Right lobe of liver (tissue), 4 donors: ENCODE data around the gene COL19A1.

Experiments
- POLR2A ChIP-seq: fragments of 450-650 bp; IDR thresholded peaks from one replicate; pipeline ENCODE4 v1.6.1; 2017; ENCODE audit warnings: antibody characterized with exemption, mild to moderate bottlenecking
- TF ChIP-seq, protein P1 (sequence below), 4 donors: fragments of 200-600 bp in 3 of 4; fragments of 450-650 bp in 1 of 4; IDR thresholded peaks; one replicate each; pipeline versions ENCODE4 v1.5.1 to v1.8.0; 2016 to 2022; ENCODE audit warnings: antibody characterized with exemption in 4 of 4, mild to moderate bottlenecking in 2 of 4
- donor health status: DM: no; HTN: no; CAD: no.
- donor health status: DM: no; HTN: no; CAD: no.
- donor health status: DM: no; HTN: yes; CAD: no.

DNA sequence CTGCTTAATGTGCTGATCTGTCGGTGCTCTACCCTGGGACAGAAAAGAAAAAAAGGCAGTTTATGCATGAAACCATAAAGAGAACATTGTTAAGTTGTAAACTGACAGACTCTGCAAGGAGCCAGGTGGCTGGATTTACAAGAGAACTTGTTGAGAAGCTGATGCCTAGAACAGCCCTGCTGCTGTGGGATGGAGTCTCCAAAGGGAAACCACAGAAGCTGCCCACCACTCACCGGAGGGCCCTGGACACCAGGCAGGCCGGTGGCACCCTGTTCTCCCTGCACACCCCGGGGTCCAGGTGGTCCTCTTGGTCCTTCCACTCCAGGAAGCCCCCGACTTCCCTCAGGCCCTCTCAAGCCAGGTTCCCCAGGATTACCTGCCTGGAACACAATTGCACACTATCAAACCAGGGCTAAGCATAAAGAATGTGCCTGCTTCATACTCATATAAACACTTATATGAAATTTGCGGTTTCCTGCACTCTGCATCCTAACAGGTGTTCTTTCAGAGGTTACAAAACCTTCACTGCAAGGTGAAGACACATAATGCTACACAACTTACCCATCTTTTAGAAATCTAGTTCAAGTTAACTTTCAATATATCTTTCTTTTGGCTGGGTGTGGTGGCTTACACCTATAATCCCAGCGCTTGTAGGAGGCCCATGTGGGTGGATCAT lies 368.3 kb downstream of the COL19A1 start:
- no peak for TF ChIP-seq POLR2A
- TF ChIP-seq, protein P1, sequence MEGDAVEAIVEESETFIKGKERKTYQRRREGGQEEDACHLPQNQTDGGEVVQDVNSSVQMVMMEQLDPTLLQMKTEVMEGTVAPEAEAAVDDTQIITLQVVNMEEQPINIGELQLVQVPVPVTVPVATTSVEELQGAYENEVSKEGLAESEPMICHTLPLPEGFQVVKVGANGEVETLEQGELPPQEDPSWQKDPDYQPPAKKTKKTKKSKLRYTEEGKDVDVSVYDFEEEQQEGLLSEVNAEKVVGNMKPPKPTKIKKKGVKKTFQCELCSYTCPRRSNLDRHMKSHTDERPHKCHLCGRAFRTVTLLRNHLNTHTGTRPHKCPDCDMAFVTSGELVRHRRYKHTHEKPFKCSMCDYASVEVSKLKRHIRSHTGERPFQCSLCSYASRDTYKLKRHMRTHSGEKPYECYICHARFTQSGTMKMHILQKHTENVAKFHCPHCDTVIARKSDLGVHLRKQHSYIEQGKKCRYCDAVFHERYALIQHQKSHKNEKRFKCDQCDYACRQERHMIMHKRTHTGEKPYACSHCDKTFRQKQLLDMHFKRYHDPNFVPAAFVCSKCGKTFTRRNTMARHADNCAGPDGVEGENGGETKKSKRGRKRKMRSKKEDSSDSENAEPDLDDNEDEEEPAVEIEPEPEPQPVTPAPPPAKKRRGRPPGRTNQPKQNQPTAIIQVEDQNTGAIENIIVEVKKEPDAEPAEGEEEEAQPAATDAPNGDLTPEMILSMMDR (IDR thresholded peaks at IDR 0.05): no peak
